HG03460 (cell line): ENCODE data around the gene CA10.

Experiments used
- ATAC-seq: cut with Tn5 transposase; IDR thresholded peaks from one replicate; pipeline ENCODE4 v1.9.1; 2021; ENCODE audit not compliant: unreplicated experiment

CA10 gene

DNA sequence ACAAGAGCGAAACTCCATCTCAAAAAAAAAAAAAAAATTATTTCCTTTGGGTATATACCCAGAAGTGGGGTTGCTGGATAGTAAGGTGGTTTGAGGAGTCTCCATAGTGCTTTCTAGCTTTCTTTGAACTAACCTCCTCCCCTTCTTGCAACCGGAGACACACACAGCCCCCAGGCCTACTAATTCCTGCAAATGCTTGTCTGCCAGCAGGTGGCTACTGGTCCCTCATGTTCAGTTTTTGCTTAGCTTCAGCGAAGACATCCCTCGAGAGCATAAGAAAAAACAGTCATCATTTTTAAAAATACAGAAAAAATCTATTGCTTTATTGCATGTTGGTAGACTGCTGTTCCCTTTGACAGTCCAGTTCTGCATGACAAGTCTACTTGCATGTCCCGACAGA lies 459.2 kb downstream of the CA10 start:
- no peak for ATAC-seq

- ATAC-seq: no peak
Observed at GRCh38 chr17:51692917-51693316, 465.6 kb downstream of the CA10 start.

GRCh38 chr17:51687887-51688286 lies 470.6 kb downstream of the CA10 start:
- ATAC-seq: no peak

- no peak for ATAC-seq
Observed at GRCh38 chr17:51685287-51685909, 473.1 kb downstream of the CA10 start.

- no peak for ATAC-seq
Observed at GRCh38 chr17:51684214-51684613, 474.3 kb downstream of the CA10 start.

GRCh38 chr17:51683291-51683690 lies 475.2 kb downstream of the CA10 start:
- no peak for ATAC-seq

DNA sequence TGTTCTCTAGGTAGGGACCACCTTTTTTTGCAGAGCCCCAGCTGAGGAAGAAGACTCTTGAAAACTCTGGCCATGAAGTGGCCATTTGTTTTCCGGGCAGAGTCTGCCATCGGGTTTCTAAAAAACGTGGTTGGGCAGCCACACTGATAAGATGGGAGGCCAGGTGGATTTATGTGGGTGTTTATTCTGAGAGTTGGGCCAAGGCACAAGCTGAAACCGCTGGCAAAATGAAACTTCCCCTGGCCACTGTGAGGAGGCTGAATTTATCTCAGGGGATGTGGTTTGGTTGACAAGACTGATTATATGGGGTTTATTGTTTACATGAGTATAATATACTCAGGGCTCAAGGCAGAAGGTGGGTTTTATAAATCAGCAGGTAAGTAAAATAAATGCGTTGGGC lies 476.4 kb downstream of the CA10 start:
- no peak for ATAC-seq

DNA sequence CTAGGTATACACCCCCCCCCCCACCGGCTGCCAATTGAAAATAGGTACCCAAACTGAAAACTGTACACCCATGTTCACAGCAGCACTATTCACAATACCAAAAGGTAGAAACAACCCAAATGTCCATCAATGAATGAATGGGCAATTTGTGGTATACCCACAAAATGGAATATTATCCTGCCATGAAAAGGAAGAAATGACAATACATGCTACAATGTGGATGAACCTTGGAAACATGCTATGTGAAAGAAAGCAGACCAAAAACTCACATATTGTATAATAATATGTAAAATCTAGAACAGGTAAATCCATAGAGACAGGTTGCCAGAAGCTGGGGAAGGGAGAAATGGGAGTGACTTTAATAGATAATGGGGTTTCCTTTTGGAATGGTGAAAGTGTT lies 480.6 kb downstream of the CA10 start:
- no peak for ATAC-seq

DNA sequence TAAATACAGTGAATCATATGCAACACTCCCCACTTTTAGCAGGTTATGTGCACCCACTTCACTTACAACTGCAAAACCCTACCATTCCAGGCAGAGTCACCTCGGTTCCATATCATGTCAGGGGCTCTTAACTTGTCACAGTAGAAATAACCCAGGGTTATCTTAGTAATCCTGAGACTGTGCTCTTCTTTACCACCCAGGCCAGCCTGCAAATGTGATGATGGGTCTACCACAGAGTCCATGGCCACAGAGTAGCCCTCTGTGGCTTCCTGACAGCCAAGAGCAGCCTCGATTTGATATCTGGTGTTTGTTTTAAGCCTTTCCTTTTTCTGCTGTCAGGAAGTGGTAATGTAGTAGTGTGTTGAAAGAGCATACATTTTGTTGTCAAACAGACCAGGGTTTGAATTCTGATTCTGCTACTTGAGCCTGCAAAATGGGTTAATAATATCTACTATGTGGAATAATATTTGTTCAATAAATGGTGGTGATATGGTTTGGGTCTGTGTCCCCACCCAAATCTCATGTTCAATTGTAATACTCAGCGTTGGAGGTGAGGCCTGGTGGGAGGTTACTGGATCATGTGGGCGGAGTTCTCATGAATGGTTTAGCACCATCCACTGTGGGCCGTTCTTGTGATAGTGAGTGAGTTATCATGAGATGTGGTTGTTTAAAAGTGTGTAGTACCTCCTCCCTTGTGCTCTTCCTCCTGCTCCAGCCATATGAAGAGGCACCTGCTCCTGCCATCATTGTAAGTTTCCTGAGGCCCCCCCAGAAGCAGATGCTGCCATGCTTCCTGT lies 481.6 kb downstream of the CA10 start:
- no peak for ATAC-seq

DNA sequence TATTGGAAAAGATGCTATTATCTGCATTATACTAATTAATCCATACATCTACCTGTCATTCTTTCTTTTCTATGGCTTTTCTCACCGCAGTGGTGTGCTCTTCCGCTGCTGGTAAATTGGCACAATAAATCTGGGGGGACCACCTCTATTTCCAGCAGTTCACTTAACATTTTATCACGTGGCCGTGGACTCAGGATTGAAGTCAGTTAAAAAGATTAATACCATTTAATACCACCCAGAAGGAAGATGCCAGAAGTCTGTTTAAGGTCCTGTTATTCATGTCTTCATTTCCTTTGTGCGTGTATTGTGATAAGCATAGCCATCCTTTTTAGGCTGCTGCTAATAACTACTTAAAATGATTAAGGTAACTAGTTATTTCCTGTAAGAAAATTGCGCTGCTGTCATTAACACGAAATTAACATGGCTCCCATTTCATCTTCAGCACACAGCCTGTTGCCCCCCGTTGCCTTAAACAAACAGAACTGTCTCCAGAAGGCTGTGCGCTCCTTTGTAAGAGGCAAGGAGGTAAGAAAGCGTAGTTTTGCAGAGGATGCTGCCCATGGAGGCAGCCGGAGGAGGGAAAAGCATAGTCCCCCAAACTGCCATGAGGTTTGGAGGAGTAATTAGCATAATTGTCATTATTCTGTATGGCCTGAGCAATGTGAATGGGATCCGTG lies 483.8 kb downstream of the CA10 start:
- ATAC-seq: no peak

- ATAC-seq: no peak
Observed at GRCh38 chr17:51673070-51673469, 485.4 kb downstream of the CA10 start.

DNA sequence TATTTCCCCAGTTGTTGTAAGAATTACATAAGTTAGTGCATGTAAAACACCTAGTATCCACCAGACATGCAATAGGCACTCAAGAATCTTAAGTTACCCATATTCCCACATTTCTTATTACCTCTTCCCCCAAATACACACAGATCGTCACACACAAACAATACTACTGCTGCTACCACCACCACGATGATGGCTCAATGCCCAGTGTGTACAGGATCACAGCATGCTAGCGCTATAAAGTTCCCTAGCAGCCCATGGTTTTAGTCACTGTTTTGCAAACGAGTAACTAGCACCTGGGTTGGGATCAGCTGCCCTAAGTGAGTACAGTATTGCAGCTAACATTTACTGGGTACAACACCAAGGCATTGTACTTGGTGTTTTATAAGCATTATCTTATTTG lies 486.4 kb downstream of the CA10 start:
- ATAC-seq: no peak

GRCh38 chr17:51670899-51671298 lies 487.6 kb downstream of the CA10 start:
- no peak for ATAC-seq

DNA sequence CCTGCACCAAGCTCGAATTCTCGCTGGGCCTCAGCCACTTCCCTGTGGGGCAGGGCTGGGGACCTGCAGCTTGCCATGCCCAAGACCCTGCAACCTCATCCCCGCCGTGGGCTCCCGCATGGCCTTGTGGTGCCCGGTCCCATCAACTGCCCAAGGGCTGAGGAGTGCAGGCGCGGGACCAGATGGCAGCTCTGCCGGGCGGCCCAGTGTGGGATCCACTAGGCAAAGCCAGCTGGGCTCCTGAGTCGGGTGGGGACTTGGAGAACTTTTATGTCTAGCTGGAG lies 489.6 kb downstream of the CA10 start:
- ATAC-seq: no peak

- ATAC-seq: no peak
Observed at GRCh38 chr17:51668155-51668962, 490.2 kb downstream of the CA10 start.

- no peak for ATAC-seq
Observed at GRCh38 chr17:51667706-51668083, 490.8 kb downstream of the CA10 start.

DNA sequence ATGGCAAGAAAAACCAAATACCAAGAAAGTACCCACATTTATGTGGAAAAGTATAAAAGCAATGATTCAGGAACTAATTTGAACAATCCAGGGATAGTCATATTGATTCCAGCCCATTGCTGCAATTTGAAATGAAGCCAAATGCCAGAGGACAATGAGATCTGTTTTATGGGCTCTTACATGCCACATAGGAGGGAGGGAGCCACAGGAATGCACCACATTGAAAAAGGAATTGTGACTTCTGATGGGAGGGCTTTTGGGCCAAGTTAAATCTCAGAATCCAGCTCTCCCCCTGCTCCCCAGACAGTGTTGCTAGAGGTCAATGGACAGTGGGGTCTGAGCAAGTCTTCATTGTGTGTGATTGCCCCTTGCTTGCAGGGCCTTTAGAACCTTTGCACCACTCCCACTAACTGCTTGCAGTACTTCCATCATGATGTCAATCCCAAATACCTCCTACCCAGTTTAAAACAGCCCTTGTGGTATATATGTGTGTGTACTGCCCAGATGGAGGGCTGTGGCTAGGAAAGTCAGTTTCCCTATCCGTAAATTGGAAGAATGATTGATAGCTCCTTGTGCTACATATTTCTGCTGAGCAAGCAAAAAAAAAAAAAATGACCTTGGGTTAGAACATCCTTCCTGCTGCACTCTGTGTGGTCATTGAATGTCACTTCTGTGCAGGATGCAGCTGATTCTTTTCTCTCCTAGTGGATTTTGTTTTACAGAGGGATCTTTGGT lies 491.4 kb downstream of the CA10 start:
- no peak for ATAC-seq

GRCh38 chr17:51662204-51663056 lies 496.1 kb downstream of the CA10 start:
- no peak for ATAC-seq

GRCh38 chr17:51661403-51661802 lies 497.1 kb downstream of the CA10 start:
- no peak for ATAC-seq

GRCh38 chr17:51660266-51660665 lies 498.2 kb downstream of the CA10 start:
- ATAC-seq: no peak
